Measurements from ENCODE around the gene DNAJC1. TPM values are rescaled to one million over a fixed set of nuclear protein-coding genes. Genes with fewer than 3 reads are reported as not detected.
A peak's percentile ranks its signal among the peaks of the same experiment; 100 is the strongest.

DNAJC1 gene
- total RNA-seq, 1 experiment from 2014 or later = 26.5 TPM

GRCh38 chr10:21961847-21962246 is 41.7 kb downstream of the DNAJC1 start:
- no peak for DNase-seq (ENCODE audit: low read depth)

GRCh38 chr10:21959998-21960397 is 43.5 kb downstream of the DNAJC1 start:
- DNase-seq (ENCODE audit: low read depth) = no peak

GRCh38 chr10:21954690-21955089 is 48.8 kb downstream of the DNAJC1 start:
- DNase-seq (ENCODE audit: low read depth) = no peak

- DNase-seq (ENCODE audit: low read depth) = no peak
Measured at GRCh38 chr10:21954132-21954531, 49.4 kb downstream of the DNAJC1 start.

- DNase-seq (ENCODE audit: low read depth) = peak; percentile 26
Measured at GRCh38 chr10:21953585-21954057, 49.9 kb downstream of the DNAJC1 start.

GRCh38 chr10:21950566-21950965 is 53.0 kb downstream of the DNAJC1 start:
- no peak for DNase-seq (ENCODE audit: low read depth)

- DNase-seq (ENCODE audit: low read depth) = no peak
Measured at GRCh38 chr10:21946946-21947345, 56.6 kb downstream of the DNAJC1 start.

GRCh38 chr10:21944727-21945386 is 58.7 kb downstream of the DNAJC1 start:
- no peak for DNase-seq (ENCODE audit: low read depth)

- no peak for DNase-seq (ENCODE audit: low read depth)
Measured at GRCh38 chr10:21943633-21944265, 59.8 kb downstream of the DNAJC1 start.

GRCh38 chr10:21935439-21936023 is 68.0 kb downstream of the DNAJC1 start:
- no peak for DNase-seq (ENCODE audit: low read depth)

- DNase-seq (ENCODE audit: low read depth) = no peak
Measured at GRCh38 chr10:21934307-21934706, 69.2 kb downstream of the DNAJC1 start.

- peak; percentile 67 for DNase-seq (ENCODE audit: low read depth)
Measured at GRCh38 chr10:21929070-21929469, 74.5 kb downstream of the DNAJC1 start.

GRCh38 chr10:21927631-21928353 is 75.7 kb downstream of the DNAJC1 start:
- DNase-seq (ENCODE audit: low read depth) = no peak

- DNase-seq (ENCODE audit: low read depth) = peak; percentile 89
Measured at GRCh38 chr10:21926949-21927348, 76.6 kb downstream of the DNAJC1 start.

- peak; percentile 52 for DNase-seq (ENCODE audit: low read depth)
Measured at GRCh38 chr10:21926358-21926925, 77.1 kb downstream of the DNAJC1 start.

GRCh38 chr10:21925851-21926250 is 77.7 kb downstream of the DNAJC1 start:
- DNase-seq (ENCODE audit: low read depth) = no peak

- DNase-seq (ENCODE audit: low read depth) = no peak
Measured at GRCh38 chr10:21924511-21924910, 79.0 kb downstream of the DNAJC1 start.

GRCh38 chr10:21920633-21921032 is 82.9 kb downstream of the DNAJC1 start:
- DNase-seq (ENCODE audit: low read depth) = no peak

- no peak for DNase-seq (ENCODE audit: low read depth)
Measured at GRCh38 chr10:21919906-21920305, 83.6 kb downstream of the DNAJC1 start.

GRCh38 chr10:21919117-21919516 is 84.4 kb downstream of the DNAJC1 start:
- no peak for DNase-seq (ENCODE audit: low read depth)

- DNase-seq (ENCODE audit: low read depth) = no peak
Measured at GRCh38 chr10:21912625-21913024, 90.9 kb downstream of the DNAJC1 start.

GRCh38 chr10:21910798-21911197 is 92.7 kb downstream of the DNAJC1 start:
- DNase-seq (ENCODE audit: low read depth) = no peak
